Stimulated activated CD4-positive, alpha-beta T cell treated with anti-CD3 and anti-CD28 coated beads, Interleukin-12 subunit alpha, Interleukin-12 subunit beta, amount 100 ng/mL, for 48 hours (primary cell): ENCODE data around the gene PTPRN2.

Experiments
- DNase-seq, 3 donors: peaks; one replicate each; pipeline ENCODE4 v3.0.0-alpha.2; 2020; ENCODE audit warnings: low read depth in 2 of 3, low spot score in 1 of 3

Gene PTPRN2

GRCh38 chr7:157865351-157866165 is 722.1 kb downstream of the PTPRN2 start:
- no peak for DNase-seq

GRCh38 chr7:157864911-157865310 is 722.7 kb downstream of the PTPRN2 start:
- DNase-seq, result no peak

GRCh38 chr7:157863906-157864810 is 723.5 kb downstream of the PTPRN2 start:
- DNase-seq, result no peak

- no peak for DNase-seq
These were observed 724.4 kb downstream of the PTPRN2 start for GRCh38 chr7:157863176-157863575.

- DNase-seq, result no peak
These were observed 724.9 kb downstream of the PTPRN2 start for GRCh38 chr7:157862731-157863130.

GRCh38 chr7:157861551-157861950 is 726.1 kb downstream of the PTPRN2 start:
- DNase-seq, result no peak

GRCh38 chr7:157861031-157861491 is 726.6 kb downstream of the PTPRN2 start:
- DNase-seq, result no peak

- DNase-seq, result no peak
These were observed 727.2 kb downstream of the PTPRN2 start for GRCh38 chr7:157860406-157860805.

GRCh38 chr7:157859915-157860314 is 727.7 kb downstream of the PTPRN2 start:
- DNase-seq, result no peak

GRCh38 chr7:157857578-157858075 is 730.0 kb downstream of the PTPRN2 start:
- no peak for DNase-seq

GRCh38 chr7:157856873-157857577 is 730.6 kb downstream of the PTPRN2 start:
- DNase-seq, result no peak

- no peak for DNase-seq
These were observed 732.0 kb downstream of the PTPRN2 start for GRCh38 chr7:157855452-157856213.

GRCh38 chr7:157855016-157855415 is 732.6 kb downstream of the PTPRN2 start:
- DNase-seq, result no peak

GRCh38 chr7:157854066-157854891 is 733.3 kb downstream of the PTPRN2 start:
- DNase-seq, result no peak

GRCh38 chr7:157853789-157854065 is 733.9 kb downstream of the PTPRN2 start:
- no peak for DNase-seq

- no peak for DNase-seq
These were observed 734.4 kb downstream of the PTPRN2 start for GRCh38 chr7:157853076-157853788.

GRCh38 chr7:157851501-157852067 is 736.0 kb downstream of the PTPRN2 start:
- peak; percentile 58 to 75 (median 74) for DNase-seq

- no peak for DNase-seq
These were observed 736.9 kb downstream of the PTPRN2 start for GRCh38 chr7:157850481-157851444.
